Stimulated activated CD4-positive, alpha-beta T cell treated with anti-CD3 and anti-CD28 coated beads, Interleukin-4, amount 100 ng/mL, for 4 hours (primary cell): ENCODE results near the gene PTPN18.
A peak's percentile ranks its signal among the peaks of the same experiment; 100 is the strongest.

ENCODE experiments used
- DNase-seq, 2 experiments: peaks; one replicate each; pipeline ENCODE4 v3.0.0-alpha.2; 2020

The PTPN18 gene

GRCh38 chr2:130368786-130369185, 12.9 kb downstream of the PTPN18 start:
- no peak for DNase-seq

- no peak for DNase-seq
Observed at GRCh38 chr2:130369311-130369964, 13.6 kb downstream of the PTPN18 start.

- DNase-seq: no peak
Observed at GRCh38 chr2:130369965-130370341, 14.1 kb downstream of the PTPN18 start.

GRCh38 chr2:130370490-130370889, 14.6 kb downstream of the PTPN18 start:
- DNase-seq: peak in 1 of 2 experiments; percentile 40

- DNase-seq: no peak
Observed at GRCh38 chr2:130371723-130372054, 15.8 kb downstream of the PTPN18 start.

GRCh38 chr2:130372055-130372832, 16.4 kb downstream of the PTPN18 start:
- DNase-seq: peak; percentile 64 to 69

GRCh38 chr2:130372833-130373807, 17.3 kb downstream of the PTPN18 start:
- no peak for DNase-seq

- no peak for DNase-seq
Observed at GRCh38 chr2:130373808-130374365, 18.0 kb downstream of the PTPN18 start.

- no peak for DNase-seq
Observed at GRCh38 chr2:130374587-130375290, 18.9 kb downstream of the PTPN18 start.

GRCh38 chr2:130375291-130376266, 19.7 kb downstream of the PTPN18 start:
- no peak for DNase-seq

- no peak for DNase-seq
Observed at GRCh38 chr2:130376433-130377293, 20.8 kb downstream of the PTPN18 start.

GRCh38 chr2:130377491-130377890, 21.6 kb downstream of the PTPN18 start:
- DNase-seq: no peak

- DNase-seq: no peak
Observed at GRCh38 chr2:130378206-130378897, 22.5 kb downstream of the PTPN18 start.

GRCh38 chr2:130378898-130379214, 23.0 kb downstream of the PTPN18 start:
- DNase-seq: no peak

GRCh38 chr2:130380096-130380934, 24.5 kb downstream of the PTPN18 start:
- DNase-seq: no peak

- no peak for DNase-seq
Observed at GRCh38 chr2:130381145-130381544, 25.3 kb downstream of the PTPN18 start.

- no peak for DNase-seq
Observed at GRCh38 chr2:130381619-130382018, 25.8 kb downstream of the PTPN18 start.

- no peak for DNase-seq
Observed at GRCh38 chr2:130382313-130382917, 26.6 kb downstream of the PTPN18 start.
